ENCODE data around the gene DSCAML1. TPM values are rescaled to one million over a fixed set of nuclear protein-coding genes. Genes with fewer than 3 reads are reported as not detected.

DSCAML1 gene
- total and polyA plus RNA-seq, 2 of the 8 experiments (the other 6 are each of a cell fraction or from before 2014, with no cell fraction given), result 0.19 to 0.24 TPM

GRCh38 chr11:117614728-117615127 is 182.3 kb downstream of the DSCAML1 start (continued):
- TF ChIP-seq, protein P1, sequence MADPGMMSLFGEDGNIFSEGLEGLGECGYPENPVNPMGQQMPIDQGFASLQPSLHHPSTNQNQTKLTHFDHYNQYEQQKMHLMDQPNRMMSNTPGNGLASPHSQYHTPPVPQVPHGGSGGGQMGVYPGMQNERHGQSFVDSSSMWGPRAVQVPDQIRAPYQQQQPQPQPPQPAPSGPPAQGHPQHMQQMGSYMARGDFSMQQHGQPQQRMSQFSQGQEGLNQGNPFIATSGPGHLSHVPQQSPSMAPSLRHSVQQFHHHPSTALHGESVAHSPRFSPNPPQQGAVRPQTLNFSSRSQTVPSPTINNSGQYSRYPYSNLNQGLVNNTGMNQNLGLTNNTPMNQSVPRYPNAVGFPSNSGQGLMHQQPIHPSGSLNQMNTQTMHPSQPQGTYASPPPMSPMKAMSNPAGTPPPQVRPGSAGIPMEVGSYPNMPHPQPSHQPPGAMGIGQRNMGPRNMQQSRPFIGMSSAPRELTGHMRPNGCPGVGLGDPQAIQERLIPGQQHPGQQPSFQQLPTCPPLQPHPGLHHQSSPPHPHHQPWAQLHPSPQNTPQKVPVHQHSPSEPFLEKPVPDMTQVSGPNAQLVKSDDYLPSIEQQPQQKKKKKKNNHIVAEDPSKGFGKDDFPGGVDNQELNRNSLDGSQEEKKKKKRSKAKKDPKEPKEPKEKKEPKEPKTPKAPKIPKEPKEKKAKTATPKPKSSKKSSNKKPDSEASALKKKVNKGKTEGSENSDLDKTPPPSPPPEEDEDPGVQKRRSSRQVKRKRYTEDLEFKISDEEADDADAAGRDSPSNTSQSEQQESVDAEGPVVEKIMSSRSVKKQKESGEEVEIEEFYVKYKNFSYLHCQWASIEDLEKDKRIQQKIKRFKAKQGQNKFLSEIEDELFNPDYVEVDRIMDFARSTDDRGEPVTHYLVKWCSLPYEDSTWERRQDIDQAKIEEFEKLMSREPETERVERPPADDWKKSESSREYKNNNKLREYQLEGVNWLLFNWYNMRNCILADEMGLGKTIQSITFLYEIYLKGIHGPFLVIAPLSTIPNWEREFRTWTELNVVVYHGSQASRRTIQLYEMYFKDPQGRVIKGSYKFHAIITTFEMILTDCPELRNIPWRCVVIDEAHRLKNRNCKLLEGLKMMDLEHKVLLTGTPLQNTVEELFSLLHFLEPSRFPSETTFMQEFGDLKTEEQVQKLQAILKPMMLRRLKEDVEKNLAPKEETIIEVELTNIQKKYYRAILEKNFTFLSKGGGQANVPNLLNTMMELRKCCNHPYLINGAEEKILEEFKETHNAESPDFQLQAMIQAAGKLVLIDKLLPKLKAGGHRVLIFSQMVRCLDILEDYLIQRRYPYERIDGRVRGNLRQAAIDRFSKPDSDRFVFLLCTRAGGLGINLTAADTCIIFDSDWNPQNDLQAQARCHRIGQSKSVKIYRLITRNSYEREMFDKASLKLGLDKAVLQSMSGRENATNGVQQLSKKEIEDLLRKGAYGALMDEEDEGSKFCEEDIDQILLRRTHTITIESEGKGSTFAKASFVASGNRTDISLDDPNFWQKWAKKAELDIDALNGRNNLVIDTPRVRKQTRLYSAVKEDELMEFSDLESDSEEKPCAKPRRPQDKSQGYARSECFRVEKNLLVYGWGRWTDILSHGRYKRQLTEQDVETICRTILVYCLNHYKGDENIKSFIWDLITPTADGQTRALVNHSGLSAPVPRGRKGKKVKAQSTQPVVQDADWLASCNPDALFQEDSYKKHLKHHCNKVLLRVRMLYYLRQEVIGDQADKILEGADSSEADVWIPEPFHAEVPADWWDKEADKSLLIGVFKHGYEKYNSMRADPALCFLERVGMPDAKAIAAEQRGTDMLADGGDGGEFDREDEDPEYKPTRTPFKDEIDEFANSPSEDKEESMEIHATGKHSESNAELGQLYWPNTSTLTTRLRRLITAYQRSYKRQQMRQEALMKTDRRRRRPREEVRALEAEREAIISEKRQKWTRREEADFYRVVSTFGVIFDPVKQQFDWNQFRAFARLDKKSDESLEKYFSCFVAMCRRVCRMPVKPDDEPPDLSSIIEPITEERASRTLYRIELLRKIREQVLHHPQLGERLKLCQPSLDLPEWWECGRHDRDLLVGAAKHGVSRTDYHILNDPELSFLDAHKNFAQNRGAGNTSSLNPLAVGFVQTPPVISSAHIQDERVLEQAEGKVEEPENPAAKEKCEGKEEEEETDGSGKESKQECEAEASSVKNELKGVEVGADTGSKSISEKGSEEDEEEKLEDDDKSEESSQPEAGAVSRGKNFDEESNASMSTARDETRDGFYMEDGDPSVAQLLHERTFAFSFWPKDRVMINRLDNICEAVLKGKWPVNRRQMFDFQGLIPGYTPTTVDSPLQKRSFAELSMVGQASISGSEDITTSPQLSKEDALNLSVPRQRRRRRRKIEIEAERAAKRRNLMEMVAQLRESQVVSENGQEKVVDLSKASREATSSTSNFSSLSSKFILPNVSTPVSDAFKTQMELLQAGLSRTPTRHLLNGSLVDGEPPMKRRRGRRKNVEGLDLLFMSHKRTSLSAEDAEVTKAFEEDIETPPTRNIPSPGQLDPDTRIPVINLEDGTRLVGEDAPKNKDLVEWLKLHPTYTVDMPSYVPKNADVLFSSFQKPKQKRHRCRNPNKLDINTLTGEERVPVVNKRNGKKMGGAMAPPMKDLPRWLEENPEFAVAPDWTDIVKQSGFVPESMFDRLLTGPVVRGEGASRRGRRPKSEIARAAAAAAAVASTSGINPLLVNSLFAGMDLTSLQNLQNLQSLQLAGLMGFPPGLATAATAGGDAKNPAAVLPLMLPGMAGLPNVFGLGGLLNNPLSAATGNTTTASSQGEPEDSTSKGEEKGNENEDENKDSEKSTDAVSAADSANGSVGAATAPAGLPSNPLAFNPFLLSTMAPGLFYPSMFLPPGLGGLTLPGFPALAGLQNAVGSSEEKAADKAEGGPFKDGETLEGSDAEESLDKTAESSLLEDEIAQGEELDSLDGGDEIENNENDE (IDR thresholded peaks at IDR 0.05; ENCODE audit: insufficient replicate concordance, low read length), result no peak
- TF ChIP-seq POU5F1 (IDR thresholded peaks at IDR 0.05; ENCODE audit: low read depth, low read length) (no peak), RNF2 (IDR thresholded peaks at IDR 0.05; ENCODE audit: borderline replicate concordance, low read depth, low read length, missing control alignments, poor library complexity, severe bottlenecking) (no peak), BACH1 (IDR thresholded peaks at IDR 0.05; ENCODE audit: low read length) (no peak), NRF1 (IDR thresholded peaks at IDR 0.05; ENCODE audit: low read depth, low read length) (no peak), GABPA (IDR thresholded peaks at IDR 0.05; ENCODE audit: borderline replicate concordance, insufficient read depth, low read length) (no peak), TEAD4 (IDR thresholded peaks at IDR 0.05; ENCODE audit: low read depth, low read length) (no peak)
- TF ChIP-seq, protein P2, sequence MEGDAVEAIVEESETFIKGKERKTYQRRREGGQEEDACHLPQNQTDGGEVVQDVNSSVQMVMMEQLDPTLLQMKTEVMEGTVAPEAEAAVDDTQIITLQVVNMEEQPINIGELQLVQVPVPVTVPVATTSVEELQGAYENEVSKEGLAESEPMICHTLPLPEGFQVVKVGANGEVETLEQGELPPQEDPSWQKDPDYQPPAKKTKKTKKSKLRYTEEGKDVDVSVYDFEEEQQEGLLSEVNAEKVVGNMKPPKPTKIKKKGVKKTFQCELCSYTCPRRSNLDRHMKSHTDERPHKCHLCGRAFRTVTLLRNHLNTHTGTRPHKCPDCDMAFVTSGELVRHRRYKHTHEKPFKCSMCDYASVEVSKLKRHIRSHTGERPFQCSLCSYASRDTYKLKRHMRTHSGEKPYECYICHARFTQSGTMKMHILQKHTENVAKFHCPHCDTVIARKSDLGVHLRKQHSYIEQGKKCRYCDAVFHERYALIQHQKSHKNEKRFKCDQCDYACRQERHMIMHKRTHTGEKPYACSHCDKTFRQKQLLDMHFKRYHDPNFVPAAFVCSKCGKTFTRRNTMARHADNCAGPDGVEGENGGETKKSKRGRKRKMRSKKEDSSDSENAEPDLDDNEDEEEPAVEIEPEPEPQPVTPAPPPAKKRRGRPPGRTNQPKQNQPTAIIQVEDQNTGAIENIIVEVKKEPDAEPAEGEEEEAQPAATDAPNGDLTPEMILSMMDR (IDR thresholded peaks at IDR 0.05; ENCODE audit: control extremely low read depth in 1 of 3, insufficient read depth in 1 of 3, low read depth in 1 of 3, low read length in 3 of 3), result peak; percentile 51 to 80 (median 74)

All from H1 (cell line).